Mucosa of descending colon (tissue), 3 donors: ENCODE results near the gene STYXL1. TPM values are rescaled to one million over a fixed set of nuclear protein-coding genes. Genes with fewer than 3 reads are reported as not detected.

Experiments
- ATAC-seq: fragments of 200-7000 bp; cut with Tn5 transposase; one replicate; pipeline ENCODE4 v1.9.1; 2020; ENCODE audit warnings: mild to moderate bottlenecking, moderate library complexity
- DNase-seq, 3 donors: peaks; one replicate each; pipeline ENCODE4 v3.0.0-alpha.2; 2020
- H3K36me3 ChIP-seq: fragments of 200-600 bp; one replicate; pipeline ENCODE4 v1.8.0; 2021; ENCODE audit warnings: low read depth, mild to moderate bottlenecking
- H3K4me1 ChIP-seq: fragments of 200-600 bp; one replicate; pipeline ENCODE4 v1.8.0; 2021; ENCODE audit warnings: low read depth, mild to moderate bottlenecking
- H3K4me3 ChIP-seq: fragments of 200-600 bp; one replicate; pipeline ENCODE4 v1.8.0; 2021; ENCODE audit warnings: mild to moderate bottlenecking
- H3K9me3 ChIP-seq: fragments of 200-600 bp; one replicate; pipeline ENCODE4 v1.8.0; 2021; ENCODE audit warnings: mild to moderate bottlenecking
- CTCF ChIP-seq: fragments of 200-600 bp; IDR thresholded peaks from one replicate; pipeline ENCODE4 v1.8.0; 2022; ENCODE audit warnings: antibody characterized with exemption, mild to moderate bottlenecking
- intact Hi-C, 2 donors: fragments of 100-400 bp; cut with DNase I in 1 of 2; cut with micrococcal nuclease in 1 of 2; formaldehyde crosslinking; loops; one replicate each; pipeline versions ENCODE4 v1.11.0 to v1.11.1; 2022; cut with DNase I, micrococcal nuclease
- total RNA-seq, 3 donors: library from RNA; stranded (reverse); fragmentation: NEBNext Ultra II Directional in 2 of 3; extraction: Animal tissue kit (Norgen Biotek cat#: 25700) in 2 of 3; gene quantifications; one replicate each; pipeline versions ENCODE4 v1.2.1 to v1.2.4, GENCODE V29; 2021 to 2023
- donor health status: DM: no; HTN: no; CAD: no; lungs with moderate emphysema.
- donor health status: DM: no; HTN: no; CAD: no.
- donor health status: DM: no; HTN: yes; CAD: no.

Gene STYXL1
- total RNA-seq, 3 donors from 2014 or later, result 31.1 to 36.0 (median 33.7) TPM

- intact Hi-C loops, result no loop called here
- Histone ChIP-seq H3K4me1 (peaks cover 18% of the 10 kb centered on the region), H3K4me3 (peak within 1 kb of the TSS; percentile 74), H3K36me3 (no peaks in the 10 kb centered on the region), H3K9me3 (no peaks in the 10 kb centered on the region)
- DNase-seq, result peak; percentile 97 to 98 (median 98)
- peak; percentile 97 for ATAC-seq
- TF ChIP-seq CTCF, result no peak
Measured at GRCh38 chr7:75994388-75995051, 53.3 kb downstream of the STYXL1 start, which contains the start of gene TMEM120A. TMEM120A (minus strand) TSS chr7:75994595; CDS start chr7:75994570, 25 bp downstream.

- ATAC-seq, result peak; percentile 53
- peak; percentile 48 to 79 (median 73) for DNase-seq
- intact Hi-C loops, result no loop called here
Measured at GRCh38 chr7:75993689-75994387, 54.0 kb downstream of the STYXL1 start.

GRCh38 chr7:75992083-75992755 lies 55.6 kb downstream of the STYXL1 start:
- Histone ChIP-seq H3K9me3 (no peaks in the 10 kb centered on the region), H3K36me3 (no peaks in the 10 kb centered on the region), H3K4me3 (no peak overlapping the region), H3K4me1 (peaks cover 18% of the 10 kb centered on the region)
- DNase-seq (no peak), ATAC-seq (no peak)
- intact Hi-C loops, result no loop called here
- TF ChIP-seq CTCF, result no peak

More at GRCh38 chr7:75993689-75994387, 54.0 kb downstream of the STYXL1 start:
- no peak for TF ChIP-seq CTCF
- Histone ChIP-seq H3K9me3 (no peaks in the 10 kb centered on the region), H3K4me1 (peaks cover 18% of the 10 kb centered on the region), H3K36me3 (no peaks in the 10 kb centered on the region), H3K4me3 (peak overlapping the region; percentile 74)

GRCh38 chr7:75991531-75992082 lies 56.2 kb downstream of the STYXL1 start:
- TF ChIP-seq CTCF, result no peak
- ATAC-seq (no peak), DNase-seq (no peak)
- H3K4me3 ChIP-seq, result no peak overlapping the region
- intact Hi-C loops, result no loop called here
- no peaks in the 10 kb centered on the region for H3K36me3 ChIP-seq
- no peaks in the 10 kb centered on the region for H3K9me3 ChIP-seq
- H3K4me1 ChIP-seq, result peaks cover 18% of the 10 kb centered on the region

- Histone ChIP-seq H3K4me1 (peaks cover 13% of the 10 kb centered on the region), H3K36me3 (no peaks in the 10 kb centered on the region), H3K4me3 (no peak overlapping the region), H3K9me3 (no peaks in the 10 kb centered on the region)
- DNase-seq, result no peak
- intact Hi-C loops, result no loop called here
- ATAC-seq, result no peak
- TF ChIP-seq CTCF, result no peak
Measured at GRCh38 chr7:75989500-75990388, 58.1 kb downstream of the STYXL1 start.
